Panc1 (cell line): Measurements from ENCODE around the gene ME1.

ENCODE experiments used
- POLR2AphosphoS5 ChIP-seq: IDR thresholded peaks from 2 replicates; pipeline ENCODE4 v1.6.1; 2012; ENCODE audit warnings: mild to moderate bottlenecking, low read depth, low read length, moderate library complexity
- SIN3A ChIP-seq: IDR thresholded peaks from 2 replicates; pipeline ENCODE4 v1.6.1; 2012; ENCODE audit warnings: low read depth, mild to moderate bottlenecking, low read length, moderate library complexity, borderline replicate concordance; ENCODE audit not compliant: insufficient read depth
- TF ChIP-seq, protein P1 (sequence below): fragments of 450-650 bp; IDR thresholded peaks from 2 replicates; pipeline ENCODE4 v1.5.1; 2017; ENCODE audit warnings: mild to moderate bottlenecking

DNA sequence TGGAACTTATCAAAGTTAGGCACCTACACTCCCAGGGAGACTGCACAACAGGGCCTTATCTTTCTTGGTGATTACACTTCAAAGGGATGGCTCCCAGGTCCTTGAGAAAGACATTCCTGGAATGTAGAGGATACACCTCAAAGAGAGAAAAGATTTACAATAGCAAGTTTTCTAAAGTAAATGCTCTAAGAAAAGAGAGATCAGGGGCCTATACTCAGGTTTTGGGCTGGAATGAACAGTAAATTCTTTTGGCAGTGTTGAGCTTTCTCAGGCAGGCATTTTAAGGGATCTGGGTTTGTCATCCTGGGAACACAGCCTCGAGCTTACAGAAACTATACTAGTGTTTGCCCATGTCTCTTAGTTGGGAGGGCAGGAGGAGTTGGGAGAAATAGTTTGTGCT is 31.7 kb upstream of the ME1 start:
- TF ChIP-seq POLR2AphosphoS5 (no peak), SIN3A (no peak)
- TF ChIP-seq, protein P1, sequence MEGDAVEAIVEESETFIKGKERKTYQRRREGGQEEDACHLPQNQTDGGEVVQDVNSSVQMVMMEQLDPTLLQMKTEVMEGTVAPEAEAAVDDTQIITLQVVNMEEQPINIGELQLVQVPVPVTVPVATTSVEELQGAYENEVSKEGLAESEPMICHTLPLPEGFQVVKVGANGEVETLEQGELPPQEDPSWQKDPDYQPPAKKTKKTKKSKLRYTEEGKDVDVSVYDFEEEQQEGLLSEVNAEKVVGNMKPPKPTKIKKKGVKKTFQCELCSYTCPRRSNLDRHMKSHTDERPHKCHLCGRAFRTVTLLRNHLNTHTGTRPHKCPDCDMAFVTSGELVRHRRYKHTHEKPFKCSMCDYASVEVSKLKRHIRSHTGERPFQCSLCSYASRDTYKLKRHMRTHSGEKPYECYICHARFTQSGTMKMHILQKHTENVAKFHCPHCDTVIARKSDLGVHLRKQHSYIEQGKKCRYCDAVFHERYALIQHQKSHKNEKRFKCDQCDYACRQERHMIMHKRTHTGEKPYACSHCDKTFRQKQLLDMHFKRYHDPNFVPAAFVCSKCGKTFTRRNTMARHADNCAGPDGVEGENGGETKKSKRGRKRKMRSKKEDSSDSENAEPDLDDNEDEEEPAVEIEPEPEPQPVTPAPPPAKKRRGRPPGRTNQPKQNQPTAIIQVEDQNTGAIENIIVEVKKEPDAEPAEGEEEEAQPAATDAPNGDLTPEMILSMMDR, result no peak
